A549 (cell line): Measurements from ENCODE around the gene GCHFR. TPM values are rescaled to one million over a fixed set of nuclear protein-coding genes. Genes with fewer than 3 reads are reported as not detected.

ENCODE experiments used
- ATAC-seq, 2 experiments: fragments of 200-7000 bp in 1 of 2; fragments of >200 bp in 1 of 2; cut with Nextera tagmentation in 1 of 2; cut with Tn5 transposase in 1 of 2; 3 replicates each; pipeline versions ENCODE4 v1.8.0 to v1.9.1; 2018 to 2020; ENCODE audit warnings: mild to moderate bottlenecking in 1 of 2, moderate library complexity in 1 of 2
- CTCF ChIA-PET: fragments of 300-600 bp; sonication (Branson Sonifier 250); formaldehyde crosslinking; extraction: SDS; loops from one replicate; lab custom pipeline; 2021; ENCODE audit warnings: antibody characterized with exemption, inconsistent platforms; lab: Yijun Ruan, JAX
- POLR2A ChIA-PET: fragments of 350-600 bp; formaldehyde crosslinking; extraction: SDS; loops from one replicate; lab custom pipeline; 2021; ENCODE audit warnings: antibody characterized with exemption, inconsistent platforms; lab: Yijun Ruan, JAX
- DNase-seq, 2 experiments: peaks; one replicate each; pipeline versions ENCODE4 v3.0.0 to v3.0.0-alpha.2; 2011 to 2016; ENCODE audit warnings: low read depth in 1 of 2, low spot score in 1 of 2
- FAIRE-seq: peaks from 2 replicates; lab custom pipeline; 2011; peaks lifted over from hg19 to GRCh38; lab: Jason Lieb, UNC
- H3K27ac ChIP-seq, 2 experiments: fragments of >200 bp; sonication (Bioruptor Twin); formaldehyde crosslinking; 3 replicates each; pipeline ENCODE4 v1.5.1; 2016 to 2017
- H3K4me1 ChIP-seq: fragments of >200 bp; sonication (Bioruptor Twin); formaldehyde crosslinking; 3 replicates; pipeline ENCODE4 v1.6.1; 2016
- H3K4me2 ChIP-seq: fragments of >200 bp; sonication (Bioruptor Twin); formaldehyde crosslinking; 3 replicates; pipeline ENCODE4 v1.6.1; 2016
- H3K4me3 ChIP-seq: fragments of >200 bp; sonication (Bioruptor Twin); formaldehyde crosslinking; 3 replicates; pipeline ENCODE4 v1.5.1; 2016
- H3K9me3 ChIP-seq: fragments of >200 bp; sonication (Bioruptor Twin); formaldehyde crosslinking; 3 replicates; pipeline ENCODE4 v1.6.1; 2016
- CEBPB ChIP-seq, 2 experiments: fragments of >200 bp in 1 of 2; sonication (Bioruptor Twin) in 1 of 2; formaldehyde crosslinking in 1 of 2; IDR thresholded peaks; 2 replicates each; pipeline ENCODE4 v1.6.1; 2012 to 2016
- ESRRA ChIP-seq: fragments of 150-350 bp; IDR thresholded peaks from 2 replicates; pipeline ENCODE4 v1.6.1; 2014; ENCODE audit warnings: mild to moderate bottlenecking, low read length, borderline replicate concordance
- HDAC2 ChIP-seq: fragments of 200-600 bp; sonication (generic); IDR thresholded peaks from 2 replicates; pipeline ENCODE4 v1.6.1; 2016
- HOXB13 ChIP-seq: fragments of 250-450 bp; sonication (Bioruptor Pico); IDR thresholded peaks from 2 replicates; pipeline ENCODE4 v1.5.0; 2020; ENCODE audit warnings: low read depth, mild to moderate bottlenecking, moderate library complexity
- HOXB5 ChIP-seq: fragments of 250-450 bp; sonication (Bioruptor Pico); IDR thresholded peaks from 2 replicates; pipeline ENCODE4 v1.5.0; 2020; ENCODE audit warnings: mild to moderate bottlenecking, moderate library complexity
- JUN ChIP-seq, 2 experiments: fragments of >200 bp; sonication (Bioruptor Twin); formaldehyde crosslinking; IDR thresholded peaks; 2 replicates in 1 of 2; 3 replicates in 1 of 2; pipeline ENCODE4 v1.6.1; 2016 to 2017
- KDM1A ChIP-seq: fragments of 200-600 bp; sonication (generic); IDR thresholded peaks from 2 replicates; pipeline ENCODE4 v1.6.1; 2016; ENCODE audit warnings: low read depth, mild to moderate bottlenecking
- MYC ChIP-seq: IDR thresholded peaks from 2 replicates; pipeline ENCODE4 v1.6.1; 2012; ENCODE audit warnings: mild to moderate bottlenecking, inconsistent platforms, low read length, improper control_type of control experiment, borderline replicate concordance
- NFE2L2 ChIP-seq: fragments of 150-350 bp; conservative IDR thresholded peaks from 2 replicates; pipeline ENCODE4 v1.6.1; 2014; ENCODE audit warnings: low read length
- NR3C1 ChIP-seq: fragments of >200 bp; sonication (Bioruptor Twin); formaldehyde crosslinking; IDR thresholded peaks from 3 replicates; pipeline ENCODE4 v1.6.1; 2017
- PHF8 ChIP-seq: fragments of 200-600 bp; sonication (generic); IDR thresholded peaks from 2 replicates; pipeline ENCODE4 v1.6.1; 2016; ENCODE audit warnings: low read depth, mild to moderate bottlenecking, antibody characterized with exemption, moderate library complexity, borderline replicate concordance
- POLR2A ChIP-seq: IDR thresholded peaks from 2 replicates; pipeline ENCODE4 v1.6.1; 2012; ENCODE audit warnings: mild to moderate bottlenecking, low read length
- POLR2AphosphoS2 ChIP-seq: conservative IDR thresholded peaks from 2 replicates; pipeline ENCODE4 v1.6.1; 2012; ENCODE audit warnings: low read length, improper control_type of control experiment, inconsistent platforms
- ZNF302 ChIP-seq: fragments of 250-450 bp; sonication (Bioruptor Pico); IDR thresholded peaks from 2 replicates; pipeline ENCODE4 v1.9.0; 2021; ENCODE audit warnings: inconsistent platforms, mild to moderate bottlenecking, moderate library complexity
- WGBS: methylation state at CpG from one replicate; pipeline ENCODE4 v1.1.6; 2017; ENCODE audit errors: missing lambda C conversion rate; 5-methylcytosine and 5-hydroxymethylcytosine counted together
- polyA plus RNA-seq, 4 experiments: library from polyadenylated mRNA; depleted of rRNA in 3 of 4; stranded (reverse); fragments of >200 nt; fragmentation: RNase III in 1 of 4; extraction: RNeasy Plus Mini Kit Qiagen cat#74134 plus additional on column Dnase treatment in 1 of 4; gene quantifications; 2 replicates in 3 of 4; 3 replicates in 1 of 4; pipeline ENCODE4 v1.2.3, GENCODE V29; 2011 to 2017
- TF ChIP-seq, protein P1 (sequence below): fragments of >200 bp; sonication (Bioruptor Twin); formaldehyde crosslinking; IDR thresholded peaks from 3 replicates; pipeline ENCODE4 v1.5.1; 2016
- TF ChIP-seq, protein P2 (sequence below): IDR thresholded peaks from 2 replicates; pipeline ENCODE4 v1.6.1; 2012
- TF ChIP-seq, protein P3 (sequence below): fragments of >200 bp; sonication (Bioruptor Twin); formaldehyde crosslinking; IDR thresholded peaks from 3 replicates; pipeline ENCODE4 v1.6.1; 2016
- TF ChIP-seq, protein P4 (sequence below): IDR thresholded peaks from 2 replicates; pipeline ENCODE4 v1.6.1; 2012; ENCODE audit warnings: low read depth, borderline replicate concordance
- TF ChIP-seq, protein P5 (sequence below): fragments of 250-450 bp; sonication (Bioruptor Pico); IDR thresholded peaks from 2 replicates; pipeline ENCODE4 v1.5.0; 2021; ENCODE audit warnings: mild to moderate bottlenecking, moderate library complexity, borderline replicate concordance

Gene GCHFR
- polyA plus RNA-seq, 2 of the 4 experiments (the other 2 are of a cell fraction) = 6.9 to 7.7 TPM

DNA sequence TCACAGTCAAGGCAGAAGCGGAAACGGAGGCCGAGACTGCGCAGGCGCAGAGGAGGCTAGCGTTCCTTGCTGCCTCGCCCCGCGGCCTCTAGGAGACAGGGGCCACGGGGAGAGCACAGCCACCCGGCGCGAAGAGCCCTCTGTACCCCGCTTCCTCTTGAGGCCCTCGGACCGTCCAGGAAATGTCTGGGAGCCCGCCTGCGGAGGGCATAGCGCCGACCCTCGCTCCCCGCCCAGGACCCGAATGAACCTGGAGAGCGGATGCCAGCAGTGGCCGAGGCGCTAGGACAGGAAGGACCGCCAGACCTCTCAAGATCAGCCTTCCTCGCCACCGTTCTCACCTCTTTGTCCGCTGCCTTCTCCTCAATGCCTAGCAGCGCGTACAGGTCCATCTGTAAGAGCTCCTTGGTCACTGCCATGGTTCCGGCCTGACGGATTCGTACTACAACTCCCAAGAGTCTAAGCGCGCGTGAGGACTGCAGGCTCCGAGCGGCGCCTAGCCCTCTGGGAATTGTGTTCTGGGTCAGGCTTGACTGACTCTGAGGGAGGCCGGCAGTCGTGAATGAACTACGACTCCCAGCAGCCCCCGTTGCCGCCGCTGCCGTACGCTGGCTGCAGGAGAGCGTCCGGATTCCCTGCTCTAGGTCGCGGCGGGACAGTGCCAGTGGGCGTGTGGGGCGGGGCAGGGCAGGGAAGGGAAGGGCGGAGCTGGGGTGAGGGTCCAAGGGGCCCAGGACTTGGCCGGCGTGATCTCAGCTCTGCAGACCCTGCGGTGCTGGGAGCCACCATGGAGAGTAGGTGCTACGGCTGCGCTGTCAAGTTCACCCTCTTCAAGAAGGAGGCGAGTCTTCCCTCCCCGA is 43.4 kb downstream of the GCHFR start, which contains the start of the genes DNAJC17 and ZFYVE19:
Gene DNAJC17, minus strand, starts transcription at position 446 of the 860 bp plus-strand sequence. Its CDS starts 27 bp downstream, at position 419.
Gene ZFYVE19, plus strand, starts transcription at position 62 of the 860 bp plus-strand sequence. Its CDS starts 501 bp downstream, at position 563.
- ATAC-seq (peak; percentile 99), DNase-seq (peak; percentile 78 to 96), FAIRE-seq (no peak)
- ChIA-PET CTCF (interaction anchor here (1.0 to 1.6 kb wide), 3 partner anchors 16 to 87 kb away, joined by 3 to 5 read pairs (median 3); partner anchors contain the start of gene VPS18), POLR2A (no interaction called here)
- Histone ChIP-seq H3K4me2 (peak within 1 kb of the TSS; percentile 99), H3K27ac (peak within 1 kb of the TSS; percentile 96 to 99), H3K4me3 (peak within 1 kb of the TSS; percentile 83), H3K9me3 (no peaks in the 10 kb centered on the region), H3K4me1 (peaks cover 11% of the 10 kb centered on the region; the same call in 1 of the 3 replicates)
- TF ChIP-seq, protein P1, sequence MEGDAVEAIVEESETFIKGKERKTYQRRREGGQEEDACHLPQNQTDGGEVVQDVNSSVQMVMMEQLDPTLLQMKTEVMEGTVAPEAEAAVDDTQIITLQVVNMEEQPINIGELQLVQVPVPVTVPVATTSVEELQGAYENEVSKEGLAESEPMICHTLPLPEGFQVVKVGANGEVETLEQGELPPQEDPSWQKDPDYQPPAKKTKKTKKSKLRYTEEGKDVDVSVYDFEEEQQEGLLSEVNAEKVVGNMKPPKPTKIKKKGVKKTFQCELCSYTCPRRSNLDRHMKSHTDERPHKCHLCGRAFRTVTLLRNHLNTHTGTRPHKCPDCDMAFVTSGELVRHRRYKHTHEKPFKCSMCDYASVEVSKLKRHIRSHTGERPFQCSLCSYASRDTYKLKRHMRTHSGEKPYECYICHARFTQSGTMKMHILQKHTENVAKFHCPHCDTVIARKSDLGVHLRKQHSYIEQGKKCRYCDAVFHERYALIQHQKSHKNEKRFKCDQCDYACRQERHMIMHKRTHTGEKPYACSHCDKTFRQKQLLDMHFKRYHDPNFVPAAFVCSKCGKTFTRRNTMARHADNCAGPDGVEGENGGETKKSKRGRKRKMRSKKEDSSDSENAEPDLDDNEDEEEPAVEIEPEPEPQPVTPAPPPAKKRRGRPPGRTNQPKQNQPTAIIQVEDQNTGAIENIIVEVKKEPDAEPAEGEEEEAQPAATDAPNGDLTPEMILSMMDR = no peak
- peak; percentile 63 for TF ChIP-seq POLR2A
- TF ChIP-seq JUN (IDR thresholded peaks at IDR 0.05) = peak; percentile 10 to 45; a peak in 2 of 5 replicates
- TF ChIP-seq NFE2L2 = no peak
- TF ChIP-seq, protein P2, sequence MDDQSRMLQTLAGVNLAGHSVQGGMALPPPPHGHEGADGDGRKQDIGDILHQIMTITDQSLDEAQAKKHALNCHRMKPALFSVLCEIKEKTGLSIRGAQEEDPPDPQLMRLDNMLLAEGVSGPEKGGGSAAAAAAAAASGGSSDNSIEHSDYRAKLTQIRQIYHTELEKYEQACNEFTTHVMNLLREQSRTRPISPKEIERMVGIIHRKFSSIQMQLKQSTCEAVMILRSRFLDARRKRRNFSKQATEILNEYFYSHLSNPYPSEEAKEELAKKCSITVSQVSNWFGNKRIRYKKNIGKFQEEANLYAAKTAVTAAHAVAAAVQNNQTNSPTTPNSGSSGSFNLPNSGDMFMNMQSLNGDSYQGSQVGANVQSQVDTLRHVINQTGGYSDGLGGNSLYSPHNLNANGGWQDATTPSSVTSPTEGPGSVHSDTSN = 0 out of 2 replicates have a peak, but pooled peaks have one; percentile 36
- no peak for TF ChIP-seq MYC
- peak; percentile 57; the same call in 1 of the 2 replicates for TF ChIP-seq PHF8
- no peak for TF ChIP-seq ZNF302 (CRISPR knock-in tag)
- TF ChIP-seq, protein P3, sequence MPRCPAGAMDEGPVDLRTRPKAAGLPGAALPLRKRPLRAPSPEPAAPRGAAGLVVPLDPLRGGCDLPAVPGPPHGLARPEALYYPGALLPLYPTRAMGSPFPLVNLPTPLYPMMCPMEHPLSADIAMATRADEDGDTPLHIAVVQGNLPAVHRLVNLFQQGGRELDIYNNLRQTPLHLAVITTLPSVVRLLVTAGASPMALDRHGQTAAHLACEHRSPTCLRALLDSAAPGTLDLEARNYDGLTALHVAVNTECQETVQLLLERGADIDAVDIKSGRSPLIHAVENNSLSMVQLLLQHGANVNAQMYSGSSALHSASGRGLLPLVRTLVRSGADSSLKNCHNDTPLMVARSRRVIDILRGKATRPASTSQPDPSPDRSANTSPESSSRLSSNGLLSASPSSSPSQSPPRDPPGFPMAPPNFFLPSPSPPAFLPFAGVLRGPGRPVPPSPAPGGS = 0 out of 3 replicates have a peak, but pooled peaks have one; percentile 19
- no peak for TF ChIP-seq ESRRA
- WGBS = 0% methylated on average over 22 of the region's 64 CpGs

DNA sequence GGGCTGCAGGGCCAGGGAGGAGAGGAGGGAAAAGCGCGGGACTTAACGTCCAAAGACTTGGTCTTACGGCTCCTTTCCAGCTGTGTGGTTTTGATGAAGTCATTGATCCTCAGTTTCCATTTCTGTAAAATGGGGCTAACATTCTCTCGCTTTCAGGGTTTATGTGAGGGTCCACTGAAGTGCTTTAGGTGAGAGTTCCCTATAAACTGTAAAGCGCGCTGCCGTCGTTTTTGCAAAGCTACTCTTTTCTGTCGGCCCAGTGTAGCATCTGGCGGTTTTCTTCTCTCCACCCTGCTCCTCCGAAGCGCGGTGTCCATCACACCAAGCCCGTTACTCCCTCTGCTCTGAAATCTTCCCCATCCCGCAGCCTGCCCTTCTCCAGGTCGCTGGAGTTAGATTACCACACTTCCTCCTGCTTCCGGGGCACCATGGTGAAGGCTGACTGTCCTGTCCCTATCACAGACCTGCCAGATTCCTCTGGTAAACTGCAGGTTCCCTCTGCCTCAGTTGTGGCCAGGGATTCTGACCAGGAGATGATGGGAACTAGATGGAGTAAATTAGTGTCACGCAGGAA is 44.1 kb downstream of the GCHFR start:
- FAIRE-seq = no peak
- TF ChIP-seq, protein P4, sequence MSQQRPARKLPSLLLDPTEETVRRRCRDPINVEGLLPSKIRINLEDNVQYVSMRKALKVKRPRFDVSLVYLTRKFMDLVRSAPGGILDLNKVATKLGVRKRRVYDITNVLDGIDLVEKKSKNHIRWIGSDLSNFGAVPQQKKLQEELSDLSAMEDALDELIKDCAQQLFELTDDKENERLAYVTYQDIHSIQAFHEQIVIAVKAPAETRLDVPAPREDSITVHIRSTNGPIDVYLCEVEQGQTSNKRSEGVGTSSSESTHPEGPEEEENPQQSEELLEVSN = 0 out of 2 replicates have a peak, but pooled peaks have one; percentile 46
- TF ChIP-seq KDM1A = peak; percentile 70; the same call in 1 of the 2 replicates
- TF ChIP-seq ZNF302 (CRISPR knock-in tag) = no peak
- H3K27ac ChIP-seq = peak overlapping the region; percentile 72 to 99
- H3K9me3 ChIP-seq = no peaks in the 10 kb centered on the region
- CTCF ChIA-PET = no interaction called here
- ATAC-seq = peak; percentile 4 to 13; a peak in 1 of 6 replicates
- peak overlapping the region; percentile 83 for H3K4me2 ChIP-seq
- peaks cover 11% of the 10 kb centered on the region; the same call in 1 of the 3 replicates for H3K4me1 ChIP-seq
- DNase-seq = no peak
- POLR2A ChIA-PET = no interaction called here
- peak overlapping the region; percentile 83 for H3K4me3 ChIP-seq
- WGBS = 6% methylated on average over 19 of the region's 19 CpGs

DNA sequence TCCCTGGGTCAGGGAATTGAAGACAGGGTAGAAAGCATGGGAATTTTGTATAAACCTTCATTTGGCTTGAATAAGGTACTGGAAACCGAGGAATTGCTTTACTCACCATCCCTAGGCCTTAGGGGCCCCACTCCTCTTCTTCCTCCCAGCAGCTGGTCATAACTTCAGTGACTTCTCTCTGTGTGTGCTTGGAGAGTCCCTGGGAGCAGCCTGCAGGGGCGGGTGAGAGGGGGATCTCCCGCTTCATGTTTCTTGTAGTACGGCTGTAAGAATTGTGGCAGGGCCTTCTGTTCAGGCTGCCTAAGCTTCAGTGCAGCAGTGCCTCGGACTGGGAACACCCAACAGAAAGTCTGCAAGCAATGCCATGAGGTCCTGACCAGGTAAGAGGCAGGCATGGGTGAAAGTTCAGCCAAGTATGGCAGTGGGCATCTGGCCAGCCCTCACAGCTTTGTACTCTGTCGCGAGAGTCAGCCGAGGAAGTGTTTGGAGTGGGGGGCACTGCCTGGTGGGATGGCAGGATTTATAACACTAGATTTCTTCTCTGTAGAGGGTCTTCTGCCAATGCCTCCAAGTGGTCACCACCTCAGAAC is 45.1 kb downstream of the GCHFR start:
- no peak for FAIRE-seq
- TF ChIP-seq HOXB5 (no peak), POLR2AphosphoS2 (no peak), HOXB13 (CRISPR knock-in tag) (no peak), CEBPB (IDR thresholded peaks at IDR 0.05) (no peak), HDAC2 (no peak), NR3C1 (no peak), PHF8 (no peak)
- TF ChIP-seq, protein P5, sequence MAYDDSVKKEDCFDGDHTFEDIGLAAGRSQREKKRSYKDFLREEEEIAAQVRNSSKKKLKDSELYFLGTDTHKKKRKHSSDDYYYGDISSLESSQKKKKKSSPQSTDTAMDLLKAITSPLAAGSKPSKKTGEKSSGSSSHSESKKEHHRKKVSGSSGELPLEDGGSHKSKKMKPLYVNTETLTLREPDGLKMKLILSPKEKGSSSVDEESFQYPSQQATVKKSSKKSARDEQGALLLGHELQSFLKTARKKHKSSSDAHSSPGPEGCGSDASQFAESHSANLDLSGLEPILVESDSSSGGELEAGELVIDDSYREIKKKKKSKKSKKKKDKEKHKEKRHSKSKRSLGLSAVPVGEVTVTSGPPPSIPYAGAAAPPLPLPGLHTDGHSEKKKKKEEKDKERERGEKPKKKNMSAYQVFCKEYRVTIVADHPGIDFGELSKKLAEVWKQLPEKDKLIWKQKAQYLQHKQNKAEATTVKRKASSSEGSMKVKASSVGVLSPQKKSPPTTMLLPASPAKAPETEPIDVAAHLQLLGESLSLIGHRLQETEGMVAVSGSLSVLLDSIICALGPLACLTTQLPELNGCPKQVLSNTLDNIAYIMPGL (CRISPR knock-in tag) = no peak
- TF ChIP-seq, all 56 proteins: peak for 0
- Histone ChIP-seq H3K4me3 (no peak overlapping the region), H3K4me2 (peak overlapping the region; percentile 83), H3K9me3 (no peaks in the 10 kb centered on the region), H3K27ac (peak overlapping the region in 1 of 2 experiments; percentile 99; a peak in 1 of 6 replicates), H3K4me1 (peaks cover 11% of the 10 kb centered on the region; the same call in 1 of the 3 replicates)
- 85% methylated on average over 6 of the region's 8 CpGs for WGBS
- DNase-seq = no peak
- no peak for ATAC-seq
- CTCF ChIA-PET = no interaction called here
- POLR2A ChIA-PET = no interaction called here
